ENCODE measurements around the gene URI1. TPM values are rescaled to one million over a fixed set of nuclear protein-coding genes. Genes with fewer than 3 reads are reported as not detected.

URI1 gene
- total RNA-seq, 4 donors from 2014 or later = 84.8 to 91.2 (median 86.3) TPM

GRCh38 chr19:30062065-30062906 is 120.2 kb downstream of the URI1 start:
- no peak for DNase-seq
- H3K4me1 ChIP-seq = no peaks in the 10 kb centered on the region
- intact Hi-C loops (cut with DNase I) = no loop called here
- H3K9me3 ChIP-seq = no peaks in the 10 kb centered on the region
- no peaks in the 10 kb centered on the region for H3K27me3 ChIP-seq
- no peak overlapping the region for H3K4me3 ChIP-seq (replicated peaks in 1 of 3)
- 78 to 82% methylated on average over 15 of the region's 16 CpGs for WGBS, 2 donors
- H3K27ac ChIP-seq = no peak overlapping the region
- H3K36me3 ChIP-seq = no peaks in the 10 kb centered on the region
- TF ChIP-seq POLR2A (IDR thresholded peaks at IDR 0.05) = no peak
- TF ChIP-seq CTCF (IDR thresholded peaks at IDR 0.05) = no peak

GRCh38 chr19:30062907-30063649 is 121.0 kb downstream of the URI1 start:
- intact Hi-C loops (cut with DNase I) = no loop called here
- DNase-seq = no peak
- no peaks in the 10 kb centered on the region for H3K9me3 ChIP-seq
- H3K36me3 ChIP-seq = no peaks in the 10 kb centered on the region
- TF ChIP-seq CTCF (IDR thresholded peaks at IDR 0.05) (no peak), POLR2A (IDR thresholded peaks at IDR 0.05) (no peak)
- H3K4me1 ChIP-seq = no peaks in the 10 kb centered on the region
- H3K27ac ChIP-seq = no peak overlapping the region
- no peak overlapping the region for H3K4me3 ChIP-seq (replicated peaks in 1 of 3)
- WGBS, 2 donors = 76 to 87% methylated on average over 3 to 11 of the region's 11 CpGs
- no peaks in the 10 kb centered on the region for H3K27me3 ChIP-seq

- Histone ChIP-seq H3K36me3 (no peaks in the 10 kb centered on the region), H3K4me1 (no peaks in the 10 kb centered on the region), H3K27me3 (no peaks in the 10 kb centered on the region), H3K27ac (no peak overlapping the region), H3K4me3 (replicated peaks in 1 of 3) (no peak overlapping the region), H3K9me3 (no peaks in the 10 kb centered on the region)
- DNase-seq = no peak
- 82 to 90% methylated on average over 4 to 11 of the region's 13 CpGs for WGBS, 2 donors
- no peak for TF ChIP-seq CTCF (IDR thresholded peaks at IDR 0.05)
- no peak for TF ChIP-seq POLR2A (IDR thresholded peaks at IDR 0.05)
- intact Hi-C loops (cut with DNase I) = no loop called here
Measured at GRCh38 chr19:30063650-30064347, 121.8 kb downstream of the URI1 start.

- Histone ChIP-seq H3K27ac (no peak overlapping the region), H3K4me1 (no peaks in the 10 kb centered on the region), H3K27me3 (no peaks in the 10 kb centered on the region), H3K36me3 (no peaks in the 10 kb centered on the region), H3K9me3 (no peaks in the 10 kb centered on the region), H3K4me3 (replicated peaks in 1 of 3) (no peak overlapping the region)
- TF ChIP-seq POLR2A (IDR thresholded peaks at IDR 0.05) (no peak), CTCF (IDR thresholded peaks at IDR 0.05) (no peak)
- 63 to 70% methylated on average over 8 to 12 of the region's 19 CpGs for WGBS, 2 donors
- no peak for DNase-seq
- intact Hi-C loops (cut with DNase I) = no loop called here
Measured at GRCh38 chr19:30064348-30064699, 122.3 kb downstream of the URI1 start.

Data from thyroid gland (tissue), 4 donors.